Transverse colon (tissue), 3 donors: ENCODE data around the gene LCTL.

Experiments used
- CTCF ChIP-seq, 5 experiments: fragments of 200-600 bp in 3 of 5; fragments of 450-650 bp in 2 of 5; sonication (generic) in 3 of 5; IDR thresholded peaks; 1 replicate in 2 of 5; 2 replicates in 3 of 5; pipeline ENCODE4 v1.5.1; 2016 to 2017; ENCODE audit warnings: antibody characterized with exemption in 5 of 5, inconsistent platforms in 3 of 5, mild to moderate bottlenecking in 2 of 5, moderate library complexity in 1 of 5
- POLR2A ChIP-seq: fragments of 450-650 bp; IDR thresholded peaks from one replicate; pipeline ENCODE4 v1.6.1; 2016; ENCODE audit warnings: antibody characterized with exemption, mild to moderate bottlenecking, moderate library complexity

- TF ChIP-seq CTCF (IDR thresholded peaks at IDR 0.05) (no peak), POLR2A (no peak)
Observed at GRCh38 chr15:66574596-66574950, 8.8 kb upstream of the LCTL start.
